ENCODE results near the gene MYL9.
"Not testable (repeated sequence)": the region's sequence is repeated elsewhere in the genome, so short reads cannot be mapped to it uniquely, and the experiment has no call there.

The MYL9 gene

DNA sequence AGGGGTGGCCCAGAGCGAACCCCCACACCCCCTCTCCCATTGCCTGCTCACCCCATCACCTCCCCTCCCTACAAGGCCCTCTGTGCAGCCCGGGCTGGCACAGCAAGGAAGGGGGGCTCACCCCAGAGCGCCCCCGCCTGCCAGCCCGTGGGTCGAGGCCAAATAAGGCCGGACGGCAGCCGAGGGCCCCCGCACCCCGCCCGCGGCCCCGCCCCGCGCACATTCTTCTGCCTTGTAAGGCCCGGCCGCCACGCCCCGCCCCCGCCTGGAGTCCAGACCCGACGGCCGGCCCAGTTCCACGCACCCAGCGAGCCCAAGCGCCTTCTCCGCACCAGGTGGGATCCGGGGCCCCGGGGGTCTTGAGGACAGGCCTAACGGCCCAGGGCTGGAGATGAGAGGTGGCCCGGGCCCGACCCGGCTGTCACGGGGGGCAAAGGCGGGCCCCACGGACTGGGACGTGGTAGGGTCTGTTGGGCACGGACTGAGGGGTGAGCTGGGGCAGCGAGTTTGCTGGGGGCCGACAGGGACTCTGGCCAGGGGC, at the start of gene MYL9:
Gene MYL9, plus strand, starts transcription at position 293 of the 541 bp plus-strand sequence. CDS start 3,366 bp downstream, outside the sequence.
- DNase-seq, result peak; percentile 11

DNA sequence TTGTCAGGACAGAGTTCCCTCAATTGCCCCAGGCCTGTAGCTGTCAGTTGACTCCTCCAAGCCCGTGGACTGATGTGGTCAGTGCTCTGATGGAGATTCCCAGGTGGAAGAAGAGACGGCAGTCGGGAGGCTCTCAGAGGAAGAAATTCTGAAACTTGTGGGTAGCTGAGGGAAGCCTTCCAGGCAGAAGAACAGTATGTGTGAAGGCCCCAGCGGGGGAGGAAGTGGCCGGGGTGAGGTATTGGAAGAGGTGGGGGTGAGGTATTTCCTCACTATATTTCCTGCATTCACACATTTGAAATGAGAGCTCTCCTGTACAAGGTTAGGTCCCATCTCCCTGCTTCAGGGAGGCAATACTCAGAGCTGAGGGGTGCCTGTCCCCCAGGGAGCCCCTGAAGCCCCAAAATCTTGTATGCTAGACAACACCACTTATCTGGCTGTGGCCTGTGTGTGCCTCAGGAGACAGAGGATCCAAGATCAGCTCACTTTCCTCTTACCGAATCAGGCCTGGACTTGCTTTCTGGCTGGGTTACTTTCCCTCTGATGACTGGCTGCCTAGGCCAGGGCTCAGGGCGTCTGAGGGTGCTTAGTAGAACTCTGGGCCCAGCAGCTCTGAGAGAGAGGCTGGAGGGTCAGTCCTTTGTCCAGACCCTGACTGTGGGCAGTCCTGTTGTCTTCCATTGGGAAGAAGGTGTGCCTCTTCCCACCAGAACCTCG, 49.3 kb upstream of the MYL9 start:
- peak; percentile 33 for DNase-seq

DNA sequence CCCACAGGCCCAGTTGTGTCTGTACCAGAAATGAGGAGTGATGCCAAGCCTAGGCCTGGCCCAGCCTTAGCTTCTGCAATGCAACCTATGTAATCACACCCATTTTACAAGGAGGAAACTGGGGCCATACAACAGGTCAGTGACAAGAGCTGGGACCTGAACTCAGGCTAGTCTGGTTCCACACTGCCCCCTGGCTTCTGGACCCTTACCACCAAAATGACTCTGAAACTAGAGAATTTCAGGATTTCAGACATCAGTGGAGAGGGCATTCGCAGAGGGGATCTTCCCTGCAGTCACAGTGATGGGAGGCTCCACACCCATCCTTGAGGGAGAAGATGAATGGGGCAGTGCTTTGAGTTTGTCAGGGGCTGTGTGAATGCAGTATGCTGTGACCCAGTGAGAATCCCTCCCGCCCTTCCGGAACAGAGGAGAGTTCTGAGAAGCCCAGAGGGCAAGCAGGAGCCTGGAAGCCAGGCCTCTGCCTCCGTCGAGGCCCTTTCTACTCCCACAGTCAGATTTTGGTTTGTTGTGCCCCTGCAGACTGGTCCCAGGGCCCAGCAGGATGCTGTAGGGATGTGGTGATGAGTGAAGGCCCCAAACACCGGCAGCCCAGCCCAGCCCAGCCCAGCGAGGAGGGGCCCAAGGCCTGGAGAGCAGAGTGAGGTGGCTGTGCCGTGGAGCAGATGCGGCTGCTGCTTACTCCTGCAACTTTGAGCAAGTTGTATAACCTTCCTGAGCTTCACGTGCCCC, 48.1 kb upstream of the MYL9 start:
- DNase-seq, result no peak

DNA sequence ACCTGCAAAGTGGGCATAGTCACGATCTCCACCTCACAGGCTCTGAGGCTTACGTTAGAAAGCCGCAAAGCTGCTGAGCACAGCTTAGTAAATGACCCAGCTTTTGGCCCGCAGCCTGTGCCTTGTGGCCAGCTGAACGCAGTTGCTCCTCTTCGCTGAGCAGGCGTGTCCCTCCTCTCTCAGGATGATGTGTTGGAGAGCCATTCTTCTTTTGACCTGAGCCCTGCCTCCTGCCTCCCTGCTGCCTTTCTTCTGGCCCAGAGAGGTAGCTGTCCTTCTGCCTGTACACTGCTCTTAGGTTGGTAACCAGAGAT, 47.6 kb upstream of the MYL9 start:
- no peak for DNase-seq

DNA sequence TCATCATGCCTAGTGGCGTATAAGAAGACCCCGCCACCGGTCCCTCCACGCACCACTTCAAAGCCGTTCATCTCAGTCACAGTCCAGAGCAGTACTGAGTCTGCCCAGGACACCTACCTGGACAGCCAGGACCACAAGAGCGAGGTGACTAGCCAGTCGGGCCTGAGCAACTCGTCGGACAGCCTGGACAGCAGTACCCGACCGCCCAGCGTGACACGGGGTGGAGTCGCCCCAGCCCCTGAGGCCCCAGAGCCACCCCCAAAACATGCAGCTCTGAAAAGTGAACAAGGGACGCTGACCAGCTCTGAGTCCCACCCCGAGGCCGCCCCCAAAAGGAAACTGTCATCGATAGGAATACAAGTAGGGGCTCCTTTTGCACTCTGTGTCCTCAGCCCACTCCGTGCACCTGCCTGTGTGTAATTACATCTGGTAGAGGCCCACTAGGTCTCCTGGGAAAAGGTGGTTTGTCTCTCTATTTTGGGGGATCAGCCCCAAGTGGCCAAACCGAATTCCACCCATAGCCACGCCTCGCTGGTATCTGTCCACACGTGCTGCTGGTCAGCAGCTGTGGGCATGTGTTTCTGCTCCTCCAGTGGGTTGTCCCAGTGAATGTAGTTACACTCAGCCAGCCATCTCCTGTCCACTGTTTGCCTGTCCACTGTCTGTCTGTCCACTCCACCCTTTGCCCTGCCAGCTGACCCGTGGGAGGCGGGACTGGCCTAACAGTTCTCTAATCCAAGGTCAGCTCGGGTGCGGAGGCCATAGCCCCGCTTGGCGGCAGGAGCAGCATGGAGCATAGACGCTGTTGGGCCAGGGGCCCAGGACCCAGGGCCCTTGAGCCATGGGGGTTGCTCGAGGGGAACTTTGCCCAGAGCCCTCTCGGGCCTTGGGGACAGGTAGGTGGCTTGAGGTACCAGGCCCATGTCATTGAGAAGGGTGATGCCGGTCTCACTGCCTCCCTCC, 44.3 kb upstream of the MYL9 start:
- DNase-seq, result no peak

DNA sequence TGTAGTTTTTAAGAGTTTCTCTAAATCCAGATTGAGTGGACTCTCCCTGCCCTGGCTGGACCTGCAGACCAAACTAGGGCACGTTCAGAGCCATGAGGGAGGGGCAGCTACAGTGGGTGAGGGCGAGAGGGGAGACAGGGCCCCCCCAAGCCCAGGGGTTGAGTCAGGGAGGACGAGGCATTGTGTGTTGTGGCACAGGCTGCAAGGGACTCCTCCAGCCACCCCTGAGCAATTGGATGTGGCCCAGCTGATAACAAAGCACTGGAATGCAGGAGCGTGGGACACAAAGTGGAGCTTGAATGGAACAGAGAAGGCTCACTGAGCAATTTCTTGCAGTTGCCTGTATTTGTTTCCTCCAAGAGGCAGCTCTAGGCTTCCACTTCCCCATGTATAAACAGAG, 43.5 kb upstream of the MYL9 start:
- DNase-seq, result no peak

DNA sequence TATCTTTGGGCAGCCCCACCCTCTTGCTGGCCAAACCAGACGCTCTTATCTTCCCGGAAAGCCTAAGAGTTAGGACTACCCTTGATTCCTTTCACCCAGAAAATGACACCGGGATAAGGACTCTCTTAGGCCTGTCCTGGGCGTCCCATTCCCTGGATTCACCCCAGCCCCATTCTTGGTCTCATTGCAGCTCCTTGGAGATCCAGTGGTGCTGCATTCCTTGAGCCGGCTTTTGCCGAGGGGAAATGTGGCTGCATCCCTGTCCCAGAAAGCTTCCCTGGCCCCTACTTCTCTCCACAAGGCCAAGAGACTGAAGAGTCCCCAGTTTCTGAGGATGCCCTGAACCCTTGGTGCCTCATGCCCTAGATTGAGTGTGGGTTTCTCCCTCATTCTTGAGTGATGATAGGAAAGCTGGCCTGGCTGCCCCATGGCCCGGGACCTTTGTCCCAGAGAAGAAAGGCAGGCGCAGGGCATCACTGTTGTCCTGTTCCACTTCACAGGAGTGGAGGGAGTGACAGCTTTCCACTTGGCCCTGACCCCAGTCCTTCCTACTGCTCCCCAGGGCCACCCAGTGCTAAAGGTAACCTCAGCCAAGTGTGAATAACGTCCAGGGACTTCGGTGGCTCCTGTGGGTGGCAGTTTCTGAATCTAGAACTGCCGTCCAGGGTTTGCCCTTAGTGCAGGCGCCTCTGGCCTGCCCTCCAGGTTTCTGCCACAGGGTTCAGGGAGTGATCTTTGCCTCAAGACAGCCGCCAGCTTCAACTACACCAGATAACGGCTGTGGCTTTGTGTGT, 42.7 kb upstream of the MYL9 start:
- DNase-seq, result no peak

DNA sequence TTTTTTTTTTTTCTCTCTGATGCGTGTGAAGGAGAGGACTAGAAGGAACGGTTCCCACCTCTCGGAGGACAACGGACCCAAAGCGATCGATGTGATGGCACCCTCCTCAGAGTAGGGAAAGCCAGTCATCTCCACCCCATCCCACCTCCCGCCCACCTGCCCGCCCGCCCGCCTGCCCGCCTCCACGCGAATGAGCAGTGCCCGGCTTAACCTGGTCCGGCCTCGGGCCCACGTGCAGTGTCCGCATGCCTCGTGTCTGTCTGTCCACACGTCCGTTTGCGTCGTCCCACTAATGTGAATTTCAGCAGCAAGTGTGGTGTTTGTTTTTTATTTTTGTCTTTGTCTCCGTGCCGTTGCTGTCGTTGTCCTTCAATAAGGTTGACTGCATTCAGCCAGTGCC, 42.1 kb upstream of the MYL9 start:
- DNase-seq, result no peak

DNA sequence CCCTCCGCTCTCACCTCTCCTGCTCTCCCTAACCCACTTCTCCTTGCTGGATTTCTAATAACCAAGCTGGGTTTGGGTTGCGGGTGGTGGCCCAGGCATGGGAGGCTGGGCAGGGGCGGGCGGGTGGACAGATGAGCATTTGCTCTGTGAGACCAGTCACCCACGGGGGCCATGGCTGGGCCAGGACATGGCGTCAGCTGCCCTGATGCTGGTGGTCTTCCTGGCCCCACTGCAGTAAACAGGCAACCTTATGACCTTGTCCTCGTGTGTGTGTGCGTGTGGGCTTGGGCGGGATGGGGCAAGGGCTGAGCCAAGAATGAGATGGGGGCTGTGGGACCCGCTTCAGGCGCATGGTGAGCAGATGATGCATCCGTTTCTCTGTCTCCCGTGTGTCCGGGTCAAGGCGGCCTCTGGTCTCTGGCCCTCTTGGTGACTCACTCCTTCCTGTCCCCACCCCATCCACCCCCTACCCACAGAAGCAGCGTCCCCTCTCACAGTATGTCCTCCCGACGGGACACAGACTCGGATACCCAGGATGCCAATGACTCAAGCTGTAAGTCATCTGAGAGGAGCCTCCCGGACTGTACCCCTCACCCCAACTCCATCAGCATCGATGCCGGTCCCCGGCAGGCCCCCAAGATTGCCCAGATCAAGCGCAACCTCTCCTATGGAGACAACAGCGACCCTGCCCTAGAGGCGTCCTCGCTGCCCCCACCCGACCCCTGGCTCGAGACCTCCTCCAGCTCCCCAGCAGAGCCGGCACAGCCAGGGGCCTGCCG, 41.4 kb upstream of the MYL9 start:
- no peak for DNase-seq

DNA sequence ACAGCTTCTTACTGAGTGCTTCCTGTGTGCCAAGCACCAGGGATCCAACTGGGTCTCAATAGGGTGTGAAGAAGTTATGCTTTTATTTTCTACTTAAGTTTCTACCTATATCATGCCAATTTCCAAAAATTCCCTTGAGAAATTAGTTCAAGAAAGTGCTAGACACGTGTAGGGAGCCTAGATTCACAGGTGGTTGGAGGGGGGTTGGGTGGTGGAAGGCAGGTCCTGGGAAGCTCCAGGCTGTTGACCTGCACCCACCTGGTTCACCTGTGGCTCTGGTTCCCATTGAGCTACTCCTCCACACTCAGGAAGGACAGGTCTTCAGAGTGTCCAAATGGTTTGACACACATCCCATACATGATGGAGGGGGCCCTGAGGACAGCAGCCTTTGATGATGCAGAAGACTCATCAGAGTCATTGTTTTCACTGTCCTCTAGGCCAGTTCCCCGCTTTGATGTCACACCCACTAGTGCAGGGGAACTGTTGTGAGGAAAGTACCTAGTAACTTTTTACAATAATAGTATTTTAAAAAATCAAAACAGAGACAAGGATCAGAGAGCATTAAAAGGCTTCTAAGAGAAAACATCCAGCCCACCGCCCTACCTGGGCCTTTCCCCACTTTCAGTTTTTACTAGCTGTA, 39.8 kb upstream of the MYL9 start:
- peak; percentile 16 for DNase-seq

DNA sequence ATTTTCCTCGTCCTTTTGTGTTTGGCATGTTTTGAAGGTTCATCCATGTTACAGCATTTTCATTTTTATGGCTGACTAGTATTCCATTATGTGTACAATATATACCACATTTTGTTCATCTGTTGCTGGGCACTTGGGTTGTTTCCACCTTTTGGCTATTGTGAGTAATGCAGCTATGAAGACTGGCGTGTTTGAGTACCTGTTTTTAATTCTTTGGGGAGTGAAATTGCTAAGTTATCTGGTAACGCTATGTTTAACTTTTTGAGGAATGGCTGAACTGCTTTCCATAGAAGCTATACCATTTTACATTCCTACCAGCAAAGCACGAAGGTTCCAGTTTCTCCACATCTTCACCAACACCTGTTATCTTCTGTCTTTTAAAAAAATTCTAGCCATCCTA, 37.0 kb upstream of the MYL9 start:
- no peak for DNase-seq

DNA sequence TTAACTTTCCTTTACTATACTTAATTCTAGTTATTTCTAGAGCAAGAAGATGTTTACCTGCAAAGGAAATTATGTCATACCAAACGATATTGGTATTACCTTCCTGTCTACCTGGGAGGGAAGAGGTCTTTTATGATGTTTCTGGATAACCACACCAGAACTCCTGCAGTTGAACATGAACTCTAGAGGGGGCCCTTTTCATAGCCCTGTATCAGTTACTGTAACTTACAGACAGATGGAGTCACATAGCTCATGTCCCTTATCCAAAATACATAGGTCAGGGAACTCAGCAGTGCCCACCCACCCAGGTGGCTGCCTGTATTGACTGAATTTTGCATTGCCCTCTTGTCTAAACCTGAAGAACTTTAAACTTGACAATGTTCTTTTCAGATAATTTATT, 35.1 kb upstream of the MYL9 start:
- DNase-seq, result no peak

DNA sequence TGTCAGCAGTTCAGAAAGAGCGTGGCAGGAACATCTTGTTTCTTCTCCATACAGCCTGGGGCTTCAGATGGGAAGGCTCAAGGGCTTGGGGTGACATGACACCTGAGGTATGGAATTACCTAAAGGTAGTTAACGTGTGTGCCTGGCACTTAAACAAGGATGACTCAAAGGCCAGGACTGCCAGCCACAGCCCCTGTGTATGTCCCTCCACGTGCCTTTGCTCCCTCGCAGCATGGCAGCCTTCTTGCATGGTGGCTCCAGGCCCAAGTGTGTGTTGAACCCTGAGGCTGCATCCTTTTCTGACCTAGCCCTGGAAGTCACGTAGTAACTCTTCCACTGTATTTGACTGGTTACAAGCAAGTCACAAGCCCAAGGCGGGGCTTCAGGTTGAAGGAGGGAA, 33.6 kb upstream of the MYL9 start:
- no peak for DNase-seq

DNA sequence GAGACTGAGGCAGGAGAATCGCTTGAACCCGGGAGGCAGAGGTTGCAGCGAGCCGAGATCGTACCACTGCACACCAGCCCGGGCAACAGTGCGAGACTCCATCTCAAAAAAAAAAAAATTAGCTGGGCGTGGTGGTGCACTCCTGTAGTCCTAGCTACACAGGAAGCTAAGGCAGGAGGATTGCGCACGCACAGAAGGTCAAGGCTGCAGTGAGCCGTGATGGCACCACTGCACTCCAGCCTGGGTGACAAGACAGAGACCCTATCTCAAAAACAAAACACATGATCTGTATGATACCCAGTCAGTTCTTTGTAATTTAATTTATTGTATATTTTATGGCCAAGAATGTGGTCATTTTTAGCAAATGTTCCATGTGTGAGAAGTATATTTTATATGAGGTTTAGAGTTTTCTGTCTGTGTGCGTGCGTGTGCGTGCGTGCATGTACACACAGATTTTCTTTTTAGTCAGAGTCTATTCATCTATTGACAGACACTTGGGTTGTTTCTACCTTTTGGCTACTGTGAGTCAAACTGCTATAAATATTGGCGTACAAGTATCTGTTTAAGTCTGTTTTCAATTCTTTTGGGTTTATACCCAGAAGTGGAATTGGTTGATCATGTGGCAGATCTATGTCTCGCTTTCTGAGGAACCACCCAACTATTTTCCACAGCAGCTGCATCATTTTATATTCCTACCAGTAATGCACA, 22.2 kb upstream of the MYL9 start:
- no peak for DNase-seq

DNA sequence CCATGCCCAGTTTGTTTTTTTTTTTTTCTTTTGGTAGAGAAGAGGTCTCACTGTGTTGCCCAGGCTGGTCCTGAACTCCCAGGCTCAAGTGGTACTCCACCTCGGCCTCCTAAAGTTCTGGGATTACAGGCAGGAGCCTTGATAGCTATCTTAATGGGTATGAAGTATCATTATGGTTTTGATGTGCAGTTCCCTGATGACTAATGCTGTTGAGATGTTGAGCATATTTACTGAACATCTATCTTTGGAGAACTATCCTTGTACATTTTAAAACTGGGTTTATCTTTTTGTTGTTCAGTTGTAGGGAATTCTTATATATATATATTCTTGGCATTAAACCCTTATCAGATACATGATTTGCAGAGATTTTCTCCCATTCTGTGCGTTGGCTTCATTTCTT, 21.4 kb upstream of the MYL9 start:
- DNase-seq, result no peak

DNA sequence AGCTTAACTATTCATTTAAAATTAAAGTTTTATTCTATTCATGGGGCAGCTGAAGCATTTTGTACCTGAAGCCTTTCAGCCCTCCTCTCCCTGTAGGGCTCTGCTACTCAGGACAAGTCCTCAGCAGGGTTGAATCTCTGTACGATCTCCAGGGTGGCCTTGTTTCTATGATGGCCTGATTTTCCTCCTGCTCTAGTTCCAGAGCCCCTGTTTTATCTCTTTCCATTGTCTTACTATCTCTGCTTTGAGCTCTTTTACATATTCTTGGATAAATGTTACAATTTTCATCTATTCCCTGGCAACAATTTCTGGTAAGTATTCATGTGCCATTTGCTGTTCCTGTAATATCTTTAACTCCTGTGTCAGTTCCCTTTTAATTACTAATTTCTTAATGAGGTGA, 19.8 kb upstream of the MYL9 start:
- no peak for DNase-seq

DNA sequence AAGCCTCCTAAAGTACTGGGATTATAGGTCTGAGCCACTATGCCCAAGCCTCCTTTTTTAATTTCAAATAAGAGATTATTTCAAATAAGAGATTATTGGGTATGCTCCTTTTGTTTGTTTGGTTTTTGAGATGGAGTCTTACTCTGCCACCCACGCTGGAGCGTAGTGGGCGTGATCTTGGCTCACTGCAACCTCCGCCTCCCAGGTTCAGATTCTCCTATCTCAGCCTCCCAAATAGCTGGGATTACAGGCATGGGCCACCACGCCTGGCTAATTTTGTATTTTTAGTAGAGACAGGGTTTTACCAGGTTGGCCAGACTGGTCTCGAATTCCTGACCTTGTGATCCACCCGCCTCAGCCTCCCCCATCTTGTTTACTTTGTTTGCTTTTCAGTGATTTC, 18.9 kb upstream of the MYL9 start:
- DNase-seq, result not testable (repeated sequence)

DNA sequence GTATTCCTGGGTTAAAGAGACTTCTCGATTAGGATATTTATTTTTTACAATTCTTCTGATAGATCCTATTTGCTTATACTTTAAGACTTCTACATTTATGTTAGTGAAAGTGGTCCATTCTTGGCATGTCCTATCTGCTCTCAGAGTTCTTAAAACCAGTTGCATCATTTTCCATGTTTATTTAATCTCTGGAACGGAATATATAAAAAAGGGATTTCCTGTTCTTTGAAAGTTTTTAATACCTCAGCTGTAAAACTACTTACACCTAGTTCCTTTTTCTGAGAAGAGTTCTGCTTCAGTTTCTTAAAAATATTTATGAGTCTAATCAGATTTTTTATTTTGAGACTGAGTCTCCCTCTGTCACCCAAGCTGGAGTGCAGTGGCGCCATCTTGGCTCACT, 18.0 kb upstream of the MYL9 start:
- DNase-seq, result no peak

DNA sequence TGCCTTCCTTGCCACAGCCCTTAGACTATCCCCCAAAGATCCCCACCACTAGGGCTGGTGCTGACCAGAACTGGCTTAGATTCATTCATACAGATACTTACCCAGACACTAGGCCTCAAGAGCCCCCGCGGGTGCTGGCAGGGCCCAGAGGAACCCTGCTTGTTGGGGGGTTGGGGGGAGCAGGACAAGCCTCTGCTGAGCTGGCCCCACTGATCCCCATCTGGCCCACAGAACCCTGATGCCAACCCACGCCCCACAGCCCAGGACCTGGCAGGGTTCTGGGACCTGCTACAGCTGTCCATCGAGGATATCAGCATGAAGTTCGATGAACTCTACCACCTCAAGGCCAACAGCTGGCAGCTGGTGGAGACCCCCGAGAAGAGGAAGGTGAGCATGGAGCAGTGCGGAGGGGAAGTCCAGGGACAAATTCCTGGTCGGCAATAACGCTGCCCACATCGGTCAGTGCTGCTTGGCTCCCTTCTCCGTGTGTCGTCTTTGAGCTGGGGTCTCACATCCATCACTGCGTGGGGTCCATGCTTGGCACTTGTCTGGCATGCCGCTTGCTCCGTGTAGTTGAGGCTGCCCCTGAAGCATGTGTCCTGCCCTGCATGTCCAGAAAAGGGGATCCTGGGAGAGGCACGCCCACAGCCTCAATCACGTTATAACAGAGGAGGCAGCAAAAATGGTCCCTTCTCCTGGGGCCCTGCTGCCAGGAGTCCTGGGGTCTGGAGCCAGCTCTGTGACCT, 15.5 kb upstream of the MYL9 start:
- DNase-seq, result no peak

DNA sequence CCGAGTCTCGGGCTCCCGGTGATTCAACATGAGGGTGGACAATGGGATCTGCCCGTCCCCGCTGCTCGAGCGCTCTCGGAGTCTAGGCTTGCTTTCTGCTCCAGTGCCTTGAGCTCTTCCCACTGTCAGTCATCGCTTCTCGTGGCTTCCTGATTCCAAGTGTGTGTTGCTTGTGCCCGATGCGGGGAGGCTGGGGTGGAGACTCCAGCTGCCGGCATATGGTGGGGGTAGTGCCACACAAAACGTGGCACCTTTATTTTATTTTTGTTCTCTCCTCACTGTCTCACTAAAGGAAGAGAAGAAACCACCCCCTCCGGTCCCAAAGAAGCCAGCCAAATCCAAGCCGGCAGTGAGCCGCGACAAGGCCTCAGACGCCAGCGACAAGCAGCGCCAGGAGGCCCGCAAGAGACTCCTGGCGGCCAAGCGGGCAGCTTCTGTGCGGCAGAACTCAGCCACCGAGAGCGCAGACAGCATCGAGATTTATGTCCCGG, 14.8 kb upstream of the MYL9 start:
- DNase-seq, result no peak
